Glutamatergic neuron (in vitro differentiated cells): ENCODE measurements around the gene ATG2A. TPM values are rescaled to one million over a fixed set of nuclear protein-coding genes. Genes with fewer than 3 reads are reported as not detected.

Experiments used
- DNase-seq: peaks from one replicate; pipeline ENCODE4 v3.0.0; 2022
- H3K27ac Mint-ChIP-seq: one replicate; pipeline ENCODE4 v1.8.0; 2020; ENCODE audit warnings: mild to moderate bottlenecking, mixed read lengths, inconsistent platforms; ENCODE audit not compliant: unreplicated experiment
- H3K27me3 Mint-ChIP-seq: one replicate; pipeline ENCODE4 v1.8.0; 2020; ENCODE audit warnings: mild to moderate bottlenecking, moderate library complexity, mixed read lengths, inconsistent platforms; ENCODE audit not compliant: unreplicated experiment
- H3K36me3 Mint-ChIP-seq: one replicate; pipeline ENCODE4 v1.8.0; 2020; ENCODE audit warnings: mild to moderate bottlenecking, mixed read lengths, inconsistent platforms; ENCODE audit not compliant: unreplicated experiment
- H3K4me1 Mint-ChIP-seq: one replicate; pipeline ENCODE4 v1.8.0; 2020; ENCODE audit warnings: mild to moderate bottlenecking, low read depth, mixed read lengths, inconsistent platforms; ENCODE audit not compliant: unreplicated experiment
- H3K4me3 Mint-ChIP-seq: one replicate; pipeline ENCODE4 v1.8.0; 2020; ENCODE audit warnings: mild to moderate bottlenecking, mixed read lengths, inconsistent platforms; ENCODE audit not compliant: unreplicated experiment
- H3K9me3 Mint-ChIP-seq: one replicate; pipeline ENCODE4 v1.8.0; 2020; ENCODE audit warnings: mild to moderate bottlenecking, moderate library complexity, mixed read lengths, inconsistent platforms; ENCODE audit not compliant: unreplicated experiment
- total RNA-seq: library from RNA; stranded (reverse); fragmentation: NEBNext Ultra II Directional; extraction: Animal tissue kit (Norgen Biotek cat#: 25700); gene quantifications from one replicate; pipeline ENCODE4 v1.2.1, GENCODE V29; 2021; ENCODE audit not compliant: unreplicated experiment
- TF ChIP-seq, protein P1 (sequence below): fragments of 200-600 bp; sonication (generic); IDR thresholded peaks from one replicate; pipeline ENCODE4 v1.5.0; 2021; ENCODE audit not compliant: partially characterized antibody, unreplicated experiment

Gene ATG2A
- total RNA-seq, 1 donor from 2014 or later = 25.9 TPM

GRCh38 chr11:64902102-64902900 lies 14.7 kb downstream of the ATG2A start:
- no peaks in the 10 kb centered on the region for H3K4me1 Mint-ChIP-seq
- H3K9me3 Mint-ChIP-seq = peaks cover 6% of the 10 kb centered on the region
- no peak overlapping the region for H3K4me3 Mint-ChIP-seq
- H3K27me3 Mint-ChIP-seq = peaks cover 3% of the 10 kb centered on the region
- no peak overlapping the region for H3K27ac Mint-ChIP-seq
- H3K36me3 Mint-ChIP-seq = no peaks in the 10 kb centered on the region
- TF ChIP-seq, protein P1, sequence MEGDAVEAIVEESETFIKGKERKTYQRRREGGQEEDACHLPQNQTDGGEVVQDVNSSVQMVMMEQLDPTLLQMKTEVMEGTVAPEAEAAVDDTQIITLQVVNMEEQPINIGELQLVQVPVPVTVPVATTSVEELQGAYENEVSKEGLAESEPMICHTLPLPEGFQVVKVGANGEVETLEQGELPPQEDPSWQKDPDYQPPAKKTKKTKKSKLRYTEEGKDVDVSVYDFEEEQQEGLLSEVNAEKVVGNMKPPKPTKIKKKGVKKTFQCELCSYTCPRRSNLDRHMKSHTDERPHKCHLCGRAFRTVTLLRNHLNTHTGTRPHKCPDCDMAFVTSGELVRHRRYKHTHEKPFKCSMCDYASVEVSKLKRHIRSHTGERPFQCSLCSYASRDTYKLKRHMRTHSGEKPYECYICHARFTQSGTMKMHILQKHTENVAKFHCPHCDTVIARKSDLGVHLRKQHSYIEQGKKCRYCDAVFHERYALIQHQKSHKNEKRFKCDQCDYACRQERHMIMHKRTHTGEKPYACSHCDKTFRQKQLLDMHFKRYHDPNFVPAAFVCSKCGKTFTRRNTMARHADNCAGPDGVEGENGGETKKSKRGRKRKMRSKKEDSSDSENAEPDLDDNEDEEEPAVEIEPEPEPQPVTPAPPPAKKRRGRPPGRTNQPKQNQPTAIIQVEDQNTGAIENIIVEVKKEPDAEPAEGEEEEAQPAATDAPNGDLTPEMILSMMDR = no peak
- no peak for DNase-seq

DNA sequence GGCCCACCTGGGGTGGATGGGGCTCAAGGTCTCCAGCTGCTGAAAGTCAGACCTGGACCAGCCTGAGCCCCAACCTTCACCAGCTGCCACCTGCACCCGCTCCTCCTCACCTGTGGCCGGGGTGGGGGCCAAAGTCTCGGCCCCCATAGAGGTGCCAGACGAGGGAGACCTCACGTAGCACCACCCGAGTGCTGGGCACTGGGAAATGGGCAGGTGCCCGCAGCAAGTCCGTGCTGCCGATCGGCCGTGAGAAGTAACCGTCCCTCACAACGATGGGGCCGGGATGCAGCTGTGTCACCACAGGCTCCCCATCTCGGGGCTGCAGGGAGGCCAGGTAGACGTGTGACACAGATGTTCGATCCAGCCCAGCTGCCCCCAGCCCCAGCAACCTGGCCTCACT lies 16.2 kb downstream of the ATG2A start:
- peaks cover 6% of the 10 kb centered on the region for H3K9me3 Mint-ChIP-seq
- TF ChIP-seq, protein P1 = no peak
- H3K27me3 Mint-ChIP-seq = peaks cover 3% of the 10 kb centered on the region
- peaks cover 3% of the 10 kb centered on the region for H3K4me1 Mint-ChIP-seq
- H3K36me3 Mint-ChIP-seq = no peaks in the 10 kb centered on the region
- DNase-seq = no peak
- H3K27ac Mint-ChIP-seq = no peak overlapping the region
- no peak overlapping the region for H3K4me3 Mint-ChIP-seq

- H3K9me3 Mint-ChIP-seq = peaks cover 6% of the 10 kb centered on the region
- TF ChIP-seq, protein P1 = no peak
- H3K4me1 Mint-ChIP-seq = peaks cover 6% of the 10 kb centered on the region
- no peak for DNase-seq
- no peaks in the 10 kb centered on the region for H3K36me3 Mint-ChIP-seq
- no peak overlapping the region for H3K4me3 Mint-ChIP-seq
- H3K27ac Mint-ChIP-seq = no peak overlapping the region
- peaks cover 3% of the 10 kb centered on the region for H3K27me3 Mint-ChIP-seq
Measured at GRCh38 chr11:64900263-64900678, 16.7 kb downstream of the ATG2A start.

GRCh38 chr11:64898541-64898940 lies 18.5 kb downstream of the ATG2A start:
- no peak overlapping the region for H3K4me3 Mint-ChIP-seq
- no peak for DNase-seq
- no peaks in the 10 kb centered on the region for H3K36me3 Mint-ChIP-seq
- peaks cover 3% of the 10 kb centered on the region for H3K27me3 Mint-ChIP-seq
- no peak overlapping the region for H3K27ac Mint-ChIP-seq
- TF ChIP-seq, protein P1 = no peak
- peaks cover 6% of the 10 kb centered on the region for H3K9me3 Mint-ChIP-seq
- peaks cover 6% of the 10 kb centered on the region for H3K4me1 Mint-ChIP-seq

DNA sequence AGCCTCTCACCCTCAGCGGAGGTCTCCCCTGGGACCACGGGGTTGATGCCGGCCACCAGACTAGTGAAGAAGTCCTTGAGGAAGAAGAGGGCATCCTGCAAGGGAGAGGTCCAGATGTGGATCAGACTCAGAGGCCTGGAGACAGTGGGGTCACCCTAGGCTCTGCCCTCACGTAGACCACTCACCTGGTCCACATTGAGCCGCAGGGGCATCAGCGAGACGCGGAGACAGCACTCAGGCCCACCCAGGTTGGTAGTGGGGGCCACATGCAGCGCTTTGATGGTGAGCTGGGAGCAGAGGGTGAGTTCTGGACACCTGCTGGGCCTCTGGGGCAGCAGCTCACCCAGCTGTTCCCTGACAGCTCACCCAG lies 18.9 kb downstream of the ATG2A start:
- Mint-ChIP-seq H3K27me3 (peaks cover 3% of the 10 kb centered on the region), H3K4me3 (no peak overlapping the region), H3K4me1 (peaks cover 6% of the 10 kb centered on the region), H3K9me3 (peaks cover 6% of the 10 kb centered on the region), H3K36me3 (no peaks in the 10 kb centered on the region), H3K27ac (no peak overlapping the region)
- no peak for DNase-seq
- TF ChIP-seq, protein P1 = no peak
